A549 (cell line): Measurements from ENCODE around the gene IL1RAP. TPM values are rescaled to one million over a fixed set of nuclear protein-coding genes. Genes with fewer than 3 reads are reported as not detected.

Source experiments
- ATAC-seq, 2 experiments: fragments of 200-7000 bp in 1 of 2; fragments of >200 bp in 1 of 2; cut with Nextera tagmentation in 1 of 2; cut with Tn5 transposase in 1 of 2; 3 replicates each; pipeline versions ENCODE4 v1.8.0 to v1.9.1; 2018 to 2020; ENCODE audit warnings: mild to moderate bottlenecking in 1 of 2, moderate library complexity in 1 of 2
- CTCF ChIA-PET: fragments of 300-600 bp; sonication (Branson Sonifier 250); formaldehyde crosslinking; extraction: SDS; loops from one replicate; lab custom pipeline; 2021; ENCODE audit warnings: antibody characterized with exemption, inconsistent platforms; lab: Yijun Ruan, JAX
- POLR2A ChIA-PET: fragments of 350-600 bp; formaldehyde crosslinking; extraction: SDS; loops from one replicate; lab custom pipeline; 2021; ENCODE audit warnings: antibody characterized with exemption, inconsistent platforms; lab: Yijun Ruan, JAX
- DNase-seq, 2 experiments: peaks; one replicate each; pipeline versions ENCODE4 v3.0.0 to v3.0.0-alpha.2; 2011 to 2016; ENCODE audit warnings: low read depth in 1 of 2, low spot score in 1 of 2
- FAIRE-seq: peaks from 2 replicates; lab custom pipeline; 2011; peaks lifted over from hg19 to GRCh38; lab: Jason Lieb, UNC
- H3K27ac ChIP-seq, 2 experiments: fragments of >200 bp; sonication (Bioruptor Twin); formaldehyde crosslinking; 3 replicates each; pipeline ENCODE4 v1.5.1; 2016 to 2017
- H3K4me1 ChIP-seq: fragments of >200 bp; sonication (Bioruptor Twin); formaldehyde crosslinking; 3 replicates; pipeline ENCODE4 v1.6.1; 2016
- H3K4me2 ChIP-seq: fragments of >200 bp; sonication (Bioruptor Twin); formaldehyde crosslinking; 3 replicates; pipeline ENCODE4 v1.6.1; 2016
- H3K4me3 ChIP-seq: fragments of >200 bp; sonication (Bioruptor Twin); formaldehyde crosslinking; 3 replicates; pipeline ENCODE4 v1.5.1; 2016
- H3K9me3 ChIP-seq: fragments of >200 bp; sonication (Bioruptor Twin); formaldehyde crosslinking; 3 replicates; pipeline ENCODE4 v1.6.1; 2016
- CBX8 ChIP-seq: fragments of 200-600 bp; sonication (generic); IDR thresholded peaks from 2 replicates; pipeline ENCODE4 v1.6.1; 2016
- CEBPB ChIP-seq, 2 experiments: fragments of >200 bp in 1 of 2; sonication (Bioruptor Twin) in 1 of 2; formaldehyde crosslinking in 1 of 2; IDR thresholded peaks; 2 replicates each; pipeline ENCODE4 v1.6.1; 2012 to 2016
- CHD2 ChIP-seq: fragments of 150-350 bp; IDR thresholded peaks from 2 replicates; pipeline ENCODE4 v1.6.1; 2014; ENCODE audit warnings: low read length; ENCODE audit not compliant: partially characterized antibody
- FOSB ChIP-seq: fragments of 250-450 bp; sonication (Bioruptor Pico); IDR thresholded peaks from 2 replicates; pipeline ENCODE4 v1.5.0; 2020; ENCODE audit warnings: mild to moderate bottlenecking, moderate library complexity
- FOSL2 ChIP-seq, 2 experiments: fragments of 450-650 bp in 1 of 2; fragments of >200 bp in 1 of 2; sonication (Bioruptor Twin) in 1 of 2; formaldehyde crosslinking; IDR thresholded peaks; 2 replicates each; pipeline versions ENCODE4 v1.5.0 to v1.6.1; 2016 to 2020; ENCODE audit warnings: mild to moderate bottlenecking in 1 of 2, moderate library complexity in 1 of 2
- FOXS1 ChIP-seq: fragments of 250-450 bp; sonication (Bioruptor Pico); IDR thresholded peaks from 2 replicates; pipeline ENCODE4 v1.5.0; 2020; ENCODE audit warnings: mild to moderate bottlenecking, moderate library complexity
- GATA3 ChIP-seq: IDR thresholded peaks from 2 replicates; pipeline ENCODE4 v1.6.1; 2012; ENCODE audit warnings: borderline replicate concordance
- HOXA7 ChIP-seq: fragments of 250-450 bp; sonication (Bioruptor Pico); IDR thresholded peaks from 2 replicates; pipeline ENCODE4 v1.5.0; 2020; ENCODE audit warnings: mild to moderate bottlenecking, moderate library complexity
- HOXB13 ChIP-seq: fragments of 250-450 bp; sonication (Bioruptor Pico); IDR thresholded peaks from 2 replicates; pipeline ENCODE4 v1.5.0; 2020; ENCODE audit warnings: low read depth, mild to moderate bottlenecking, moderate library complexity
- HOXB5 ChIP-seq: fragments of 250-450 bp; sonication (Bioruptor Pico); IDR thresholded peaks from 2 replicates; pipeline ENCODE4 v1.5.0; 2020; ENCODE audit warnings: mild to moderate bottlenecking, moderate library complexity
- JUNB ChIP-seq: fragments of >200 bp; sonication (Bioruptor Twin); formaldehyde crosslinking; IDR thresholded peaks from 2 replicates; pipeline ENCODE4 v1.6.1; 2016
- KDM5A ChIP-seq: fragments of 200-600 bp; sonication (generic); IDR thresholded peaks from 2 replicates; pipeline ENCODE4 v1.6.1; 2016; ENCODE audit warnings: antibody characterized with exemption, mild to moderate bottlenecking
- MAZ ChIP-seq: fragments of 150-350 bp; IDR thresholded peaks from 2 replicates; pipeline ENCODE4 v1.6.1; 2014; ENCODE audit warnings: antibody characterized with exemption, low read depth, low read length, borderline replicate concordance
- MYC ChIP-seq: IDR thresholded peaks from 2 replicates; pipeline ENCODE4 v1.6.1; 2012; ENCODE audit warnings: mild to moderate bottlenecking, inconsistent platforms, low read length, improper control_type of control experiment, borderline replicate concordance
- NPAS2 ChIP-seq: fragments of 250-450 bp; sonication (Bioruptor Pico); IDR thresholded peaks from 2 replicates; pipeline ENCODE4 v1.8.0; 2022; ENCODE audit warnings: mild to moderate bottlenecking, moderate library complexity, borderline replicate concordance
- PHF8 ChIP-seq: fragments of 200-600 bp; sonication (generic); IDR thresholded peaks from 2 replicates; pipeline ENCODE4 v1.6.1; 2016; ENCODE audit warnings: low read depth, mild to moderate bottlenecking, antibody characterized with exemption, moderate library complexity, borderline replicate concordance
- RAD21 ChIP-seq, 2 experiments: fragments of >200 bp in 1 of 2; sonication (Bioruptor Twin) in 1 of 2; formaldehyde crosslinking in 1 of 2; IDR thresholded peaks in 1 of 2; conservative IDR thresholded peaks in 1 of 2; 2 replicates in 1 of 2; 3 replicates in 1 of 2; pipeline ENCODE4 v1.6.1; 2012 to 2018; ENCODE audit warnings: inconsistent platforms in 1 of 2
- SMC3 ChIP-seq: fragments of >200 bp; sonication (Bioruptor Twin); formaldehyde crosslinking; IDR thresholded peaks from 3 replicates; pipeline ENCODE4 v1.6.1; 2018; ENCODE audit warnings: inconsistent platforms
- ZC3H11A ChIP-seq: fragments of 450-650 bp; IDR thresholded peaks from 2 replicates; pipeline ENCODE4 v1.6.1; 2014; ENCODE audit warnings: antibody characterized with exemption, mild to moderate bottlenecking
- ZFP36 ChIP-seq: fragments of 450-650 bp; IDR thresholded peaks from 2 replicates; pipeline ENCODE4 v1.6.1; 2014; ENCODE audit warnings: borderline replicate concordance; ENCODE audit not compliant: partially characterized antibody
- ZNF302 ChIP-seq: fragments of 250-450 bp; sonication (Bioruptor Pico); IDR thresholded peaks from 2 replicates; pipeline ENCODE4 v1.9.0; 2021; ENCODE audit warnings: inconsistent platforms, mild to moderate bottlenecking, moderate library complexity
- WGBS: methylation state at CpG from one replicate; pipeline ENCODE4 v1.1.6; 2017; ENCODE audit errors: missing lambda C conversion rate; 5-methylcytosine and 5-hydroxymethylcytosine counted together
- polyA plus RNA-seq, 4 experiments: library from polyadenylated mRNA; depleted of rRNA in 3 of 4; stranded (reverse); fragments of >200 nt; fragmentation: RNase III in 1 of 4; extraction: RNeasy Plus Mini Kit Qiagen cat#74134 plus additional on column Dnase treatment in 1 of 4; gene quantifications; 2 replicates in 3 of 4; 3 replicates in 1 of 4; pipeline ENCODE4 v1.2.3, GENCODE V29; 2011 to 2017
- TF ChIP-seq, protein P1 (sequence below): fragments of 250-450 bp; sonication (Bioruptor Pico); IDR thresholded peaks from 2 replicates; pipeline ENCODE4 v1.5.0; 2021; ENCODE audit warnings: mild to moderate bottlenecking, moderate library complexity, borderline replicate concordance
- TF ChIP-seq, protein P2 (sequence below): fragments of 450-650 bp; IDR thresholded peaks from 2 replicates; pipeline ENCODE4 v1.6.1; 2014; ENCODE audit warnings: antibody characterized with exemption
- TF ChIP-seq, protein P3 (sequence below): IDR thresholded peaks from 2 replicates; pipeline ENCODE4 v1.6.1; 2012
- TF ChIP-seq, protein P4 (sequence below): IDR thresholded peaks from 2 replicates; pipeline ENCODE4 v1.6.1; 2012
- TF ChIP-seq, protein P5 (sequence below): fragments of 250-450 bp; sonication (Bioruptor Pico); IDR thresholded peaks from 2 replicates; pipeline ENCODE4 v1.5.0; 2020; ENCODE audit warnings: low read depth, mild to moderate bottlenecking, moderate library complexity
- TF ChIP-seq, protein P6 (sequence below): fragments of >200 bp; sonication (Bioruptor Twin); formaldehyde crosslinking; IDR thresholded peaks from 3 replicates; pipeline ENCODE4 v1.5.1; 2016

The IL1RAP gene
- polyA plus RNA-seq, 2 of the 4 experiments (the other 2 are of a cell fraction), result 3.9 to 18.5 TPM

DNA sequence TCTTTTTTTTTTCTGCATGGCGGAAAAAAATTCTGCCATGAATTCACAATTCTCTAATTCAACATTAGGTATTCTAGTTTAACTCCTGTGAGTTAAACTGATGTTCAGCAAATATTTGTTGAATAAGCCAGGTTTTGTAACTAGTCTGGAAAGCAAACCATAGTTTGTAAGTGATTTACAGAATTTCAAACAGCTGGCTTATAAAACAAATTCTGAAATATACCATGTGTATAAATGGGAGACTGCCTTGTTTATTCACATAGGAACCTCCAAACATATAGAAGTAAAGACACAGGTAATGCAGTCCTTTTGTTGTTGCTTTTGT is 101.1 kb downstream of the IL1RAP start:
- WGBS, result 79% methylated on average over 1 of the region's 1 CpG
- no peak for FAIRE-seq
- ATAC-seq, result no peak
- POLR2A ChIA-PET, result no interaction called here
- no peak overlapping the region for H3K4me2 ChIP-seq
- no peak for DNase-seq
- H3K9me3 ChIP-seq, result no peaks in the 10 kb centered on the region
- TF ChIP-seq FOSL2 (IDR thresholded peaks at IDR 0.05) (no peak), FOSL2 (CRISPR knock-in tag; IDR thresholded peaks at IDR 0.05) (no peak)
- TF ChIP-seq, all 56 proteins: peak for 0
- Histone ChIP-seq H3K27ac (no peak overlapping the region), H3K4me1 (peaks cover 9% of the 10 kb centered on the region; the same call in 1 of the 3 replicates), H3K4me3 (no peak overlapping the region)
- CTCF ChIA-PET, result interaction anchor here (1.1 kb wide), 1 partner anchor 82 kb away, joined by 3 read pairs; no protein-coding TSS in a partner anchor

DNA sequence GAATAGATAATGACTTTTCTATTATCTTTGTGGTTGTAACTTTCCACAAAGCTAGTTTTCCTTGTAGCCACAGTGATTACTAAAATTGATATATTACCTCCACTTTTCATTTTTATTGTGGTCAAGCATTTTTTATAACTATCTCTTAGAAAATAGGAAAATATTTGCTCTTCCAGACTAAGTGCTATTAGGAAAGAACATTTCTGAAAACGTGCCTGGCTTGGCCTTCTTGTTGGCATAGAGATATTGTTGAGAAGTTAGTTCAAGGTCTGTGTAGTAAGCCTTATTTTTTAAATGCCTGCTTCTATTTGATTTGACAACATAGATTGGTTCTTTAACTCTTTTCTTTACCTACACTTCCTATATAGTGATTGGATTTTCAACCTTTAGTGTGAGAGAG is 101.7 kb downstream of the IL1RAP start:
- FAIRE-seq, result no peak
- 32% methylated on average over 1 of the region's 1 CpG for WGBS
- DNase-seq, result no peak
- Histone ChIP-seq H3K4me1 (peaks cover 9% of the 10 kb centered on the region; the same call in 1 of the 3 replicates), H3K9me3 (no peaks in the 10 kb centered on the region), H3K4me3 (no peak overlapping the region), H3K4me2 (no peak overlapping the region), H3K27ac (no peak overlapping the region)
- CTCF ChIA-PET, result interaction anchor here (0.6 kb wide), 1 partner anchor 713 kb away, joined by 3 read pairs; no protein-coding TSS in a partner anchor
- POLR2A ChIA-PET, result no interaction called here
- TF ChIP-seq NPAS2 (no peak), FOSB (no peak), ZC3H11A (no peak), KDM5A (no peak), CBX8 (no peak), RAD21 (conservative IDR thresholded peaks at IDR 0.05 in 1 of 2, IDR thresholded peaks at IDR 0.05 in 1 of 2) (no peak), GATA3 (no peak), HOXA7 (no peak), PHF8 (no peak), MYC (no peak), HOXB5 (no peak), SMC3 (no peak), JUNB (no peak)
- TF ChIP-seq, protein P1, sequence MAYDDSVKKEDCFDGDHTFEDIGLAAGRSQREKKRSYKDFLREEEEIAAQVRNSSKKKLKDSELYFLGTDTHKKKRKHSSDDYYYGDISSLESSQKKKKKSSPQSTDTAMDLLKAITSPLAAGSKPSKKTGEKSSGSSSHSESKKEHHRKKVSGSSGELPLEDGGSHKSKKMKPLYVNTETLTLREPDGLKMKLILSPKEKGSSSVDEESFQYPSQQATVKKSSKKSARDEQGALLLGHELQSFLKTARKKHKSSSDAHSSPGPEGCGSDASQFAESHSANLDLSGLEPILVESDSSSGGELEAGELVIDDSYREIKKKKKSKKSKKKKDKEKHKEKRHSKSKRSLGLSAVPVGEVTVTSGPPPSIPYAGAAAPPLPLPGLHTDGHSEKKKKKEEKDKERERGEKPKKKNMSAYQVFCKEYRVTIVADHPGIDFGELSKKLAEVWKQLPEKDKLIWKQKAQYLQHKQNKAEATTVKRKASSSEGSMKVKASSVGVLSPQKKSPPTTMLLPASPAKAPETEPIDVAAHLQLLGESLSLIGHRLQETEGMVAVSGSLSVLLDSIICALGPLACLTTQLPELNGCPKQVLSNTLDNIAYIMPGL (CRISPR knock-in tag), result no peak
- TF ChIP-seq, protein P2, sequence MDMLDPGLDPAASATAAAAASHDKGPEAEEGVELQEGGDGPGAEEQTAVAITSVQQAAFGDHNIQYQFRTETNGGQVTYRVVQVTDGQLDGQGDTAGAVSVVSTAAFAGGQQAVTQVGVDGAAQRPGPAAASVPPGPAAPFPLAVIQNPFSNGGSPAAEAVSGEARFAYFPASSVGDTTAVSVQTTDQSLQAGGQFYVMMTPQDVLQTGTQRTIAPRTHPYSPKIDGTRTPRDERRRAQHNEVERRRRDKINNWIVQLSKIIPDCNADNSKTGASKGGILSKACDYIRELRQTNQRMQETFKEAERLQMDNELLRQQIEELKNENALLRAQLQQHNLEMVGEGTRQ, result no peak
- TF ChIP-seq, protein P3, sequence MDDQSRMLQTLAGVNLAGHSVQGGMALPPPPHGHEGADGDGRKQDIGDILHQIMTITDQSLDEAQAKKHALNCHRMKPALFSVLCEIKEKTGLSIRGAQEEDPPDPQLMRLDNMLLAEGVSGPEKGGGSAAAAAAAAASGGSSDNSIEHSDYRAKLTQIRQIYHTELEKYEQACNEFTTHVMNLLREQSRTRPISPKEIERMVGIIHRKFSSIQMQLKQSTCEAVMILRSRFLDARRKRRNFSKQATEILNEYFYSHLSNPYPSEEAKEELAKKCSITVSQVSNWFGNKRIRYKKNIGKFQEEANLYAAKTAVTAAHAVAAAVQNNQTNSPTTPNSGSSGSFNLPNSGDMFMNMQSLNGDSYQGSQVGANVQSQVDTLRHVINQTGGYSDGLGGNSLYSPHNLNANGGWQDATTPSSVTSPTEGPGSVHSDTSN, result no peak
- no peak for ATAC-seq

DNA sequence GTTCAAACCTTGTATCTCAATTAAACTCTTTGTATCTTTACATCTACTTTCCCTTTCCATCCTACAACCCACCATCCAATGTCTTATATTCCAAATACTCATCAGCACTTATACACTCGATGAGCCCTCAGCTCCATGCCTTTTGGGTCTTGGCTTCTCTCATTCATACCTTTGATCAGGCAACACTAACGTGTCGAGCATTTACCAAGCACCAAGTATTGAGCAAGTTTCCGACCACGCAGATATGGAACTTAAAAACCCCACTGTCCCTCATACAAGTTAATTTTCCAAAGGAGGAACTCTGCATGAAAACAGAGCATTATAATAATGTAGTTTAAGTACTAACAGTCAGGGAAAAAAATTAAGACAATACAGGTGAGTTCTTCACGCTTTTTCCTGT is 102.8 kb downstream of the IL1RAP start:
- ChIA-PET POLR2A (no interaction called here), CTCF (no interaction called here)
- 63% methylated on average over 6 of the region's 6 CpGs for WGBS
- Histone ChIP-seq H3K27ac (no peak overlapping the region), H3K9me3 (no peaks in the 10 kb centered on the region), H3K4me1 (peaks cover 9% of the 10 kb centered on the region; the same call in 1 of the 3 replicates), H3K4me2 (no peak overlapping the region), H3K4me3 (no peak overlapping the region)
- FAIRE-seq, result no peak
- no peak for DNase-seq
- no peak for ATAC-seq
- no peak for TF ChIP-seq ZNF302 (CRISPR knock-in tag)
- TF ChIP-seq, protein P4, sequence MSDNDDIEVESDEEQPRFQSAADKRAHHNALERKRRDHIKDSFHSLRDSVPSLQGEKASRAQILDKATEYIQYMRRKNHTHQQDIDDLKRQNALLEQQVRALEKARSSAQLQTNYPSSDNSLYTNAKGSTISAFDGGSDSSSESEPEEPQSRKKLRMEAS, result no peak
- no peak for TF ChIP-seq CHD2
- TF ChIP-seq CEBPB (IDR thresholded peaks at IDR 0.05), result no peak
- no peak for TF ChIP-seq HOXB13
- TF ChIP-seq FOXS1, result no peak
- TF ChIP-seq MAZ, result no peak
- TF ChIP-seq, protein P5, sequence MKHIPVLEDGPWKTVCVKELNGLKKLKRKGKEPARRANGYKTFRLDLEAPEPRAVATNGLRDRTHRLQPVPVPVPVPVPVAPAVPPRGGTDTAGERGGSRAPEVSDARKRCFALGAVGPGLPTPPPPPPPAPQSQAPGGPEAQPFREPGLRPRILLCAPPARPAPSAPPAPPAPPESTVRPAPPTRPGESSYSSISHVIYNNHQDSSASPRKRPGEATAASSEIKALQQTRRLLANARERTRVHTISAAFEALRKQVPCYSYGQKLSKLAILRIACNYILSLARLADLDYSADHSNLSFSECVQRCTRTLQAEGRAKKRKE (CRISPR knock-in tag), result no peak
- TF ChIP-seq ZFP36, result no peak
- TF ChIP-seq, protein P1 (CRISPR knock-in tag), result no peak
- TF ChIP-seq KDM5A, result no peak
- TF ChIP-seq, protein P6, sequence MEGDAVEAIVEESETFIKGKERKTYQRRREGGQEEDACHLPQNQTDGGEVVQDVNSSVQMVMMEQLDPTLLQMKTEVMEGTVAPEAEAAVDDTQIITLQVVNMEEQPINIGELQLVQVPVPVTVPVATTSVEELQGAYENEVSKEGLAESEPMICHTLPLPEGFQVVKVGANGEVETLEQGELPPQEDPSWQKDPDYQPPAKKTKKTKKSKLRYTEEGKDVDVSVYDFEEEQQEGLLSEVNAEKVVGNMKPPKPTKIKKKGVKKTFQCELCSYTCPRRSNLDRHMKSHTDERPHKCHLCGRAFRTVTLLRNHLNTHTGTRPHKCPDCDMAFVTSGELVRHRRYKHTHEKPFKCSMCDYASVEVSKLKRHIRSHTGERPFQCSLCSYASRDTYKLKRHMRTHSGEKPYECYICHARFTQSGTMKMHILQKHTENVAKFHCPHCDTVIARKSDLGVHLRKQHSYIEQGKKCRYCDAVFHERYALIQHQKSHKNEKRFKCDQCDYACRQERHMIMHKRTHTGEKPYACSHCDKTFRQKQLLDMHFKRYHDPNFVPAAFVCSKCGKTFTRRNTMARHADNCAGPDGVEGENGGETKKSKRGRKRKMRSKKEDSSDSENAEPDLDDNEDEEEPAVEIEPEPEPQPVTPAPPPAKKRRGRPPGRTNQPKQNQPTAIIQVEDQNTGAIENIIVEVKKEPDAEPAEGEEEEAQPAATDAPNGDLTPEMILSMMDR, result no peak
